HG03457 (cell line): ENCODE results near the gene CHST8.

Source experiments
- ATAC-seq: cut with Tn5 transposase; IDR thresholded peaks from one replicate; pipeline ENCODE4 v1.9.1; 2021; ENCODE audit warnings: moderate number of reproducible peaks; ENCODE audit not compliant: unreplicated experiment

Gene CHST8

DNA sequence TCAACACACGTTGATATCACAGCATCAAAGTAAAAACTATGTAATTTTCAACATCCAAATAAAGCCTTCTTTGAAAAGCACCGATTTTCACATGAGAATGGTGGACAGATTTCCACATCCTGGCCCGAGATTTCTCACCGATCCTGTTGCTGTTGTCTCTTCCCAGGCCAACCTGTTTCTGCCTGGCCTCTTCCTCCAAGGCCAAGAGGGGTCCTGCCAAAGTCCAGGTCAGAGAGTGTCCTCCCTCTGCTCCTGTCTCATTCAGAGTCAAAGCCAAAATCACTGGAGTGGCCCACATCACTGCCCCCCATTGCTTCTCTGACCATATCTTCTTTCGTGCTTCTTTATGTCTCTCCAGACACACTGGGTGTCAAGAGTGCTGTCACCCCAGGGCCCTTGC lies 49.5 kb downstream of the CHST8 start:
- no peak for ATAC-seq

DNA sequence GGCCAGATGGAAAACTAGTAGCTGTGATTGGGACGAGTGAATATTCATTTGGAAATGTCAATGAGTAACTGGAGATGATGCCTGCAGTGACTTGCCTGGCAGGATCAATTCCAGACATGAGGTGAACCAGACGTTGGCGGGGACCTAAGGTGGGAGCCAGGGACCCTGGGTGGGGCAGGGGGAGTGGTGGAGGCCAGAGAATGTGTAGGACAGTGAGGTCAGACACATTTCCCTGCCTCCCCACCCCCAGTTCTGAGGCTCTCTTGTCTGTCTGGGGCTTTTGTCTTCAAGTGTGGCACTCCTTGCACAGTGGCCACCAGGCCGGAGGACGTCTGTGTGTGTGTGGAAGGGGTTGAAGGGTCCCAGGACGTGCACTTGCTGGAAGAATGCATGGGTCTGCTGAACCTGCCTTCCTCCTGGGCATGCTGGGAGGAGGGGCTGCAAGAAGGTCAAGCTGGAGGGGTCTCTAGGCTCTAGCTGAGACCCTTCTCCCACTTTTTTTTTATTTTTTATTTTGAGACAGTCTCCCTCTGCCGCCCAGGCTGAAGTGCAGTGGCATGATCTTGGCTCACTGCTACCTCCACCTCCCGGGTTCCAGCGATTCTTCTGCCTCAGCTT lies 51.6 kb downstream of the CHST8 start:
- ATAC-seq: no peak

DNA sequence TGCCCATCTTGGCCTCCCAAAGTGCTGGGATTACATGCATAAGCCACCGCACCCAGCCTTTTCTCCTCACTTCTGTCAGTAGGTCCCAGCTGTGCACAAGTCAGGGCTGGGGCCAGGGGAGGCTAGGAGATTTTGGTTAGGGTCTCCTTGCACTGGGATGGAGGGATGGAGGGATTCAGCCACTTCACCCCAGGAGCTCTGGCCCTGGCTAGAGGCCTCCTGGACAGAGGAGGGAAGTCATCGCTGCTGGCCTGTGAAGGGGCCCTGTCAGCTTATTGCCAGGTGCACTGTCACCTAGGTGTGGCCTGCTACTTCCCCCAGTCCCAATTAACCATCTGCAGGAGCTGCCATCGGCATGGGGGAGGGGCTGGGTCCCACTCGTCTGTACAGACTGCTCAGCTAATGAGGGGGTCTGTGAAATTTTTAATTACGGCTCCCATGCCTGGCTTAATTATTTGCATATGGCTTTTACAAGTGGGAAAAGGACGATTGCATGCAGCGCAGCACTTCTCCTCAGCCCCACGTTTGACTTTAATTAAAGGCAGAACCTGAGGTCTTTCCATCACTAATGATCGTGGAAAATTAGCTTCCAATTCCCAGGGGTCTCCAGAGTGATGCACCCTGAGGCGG lies 52.4 kb downstream of the CHST8 start:
- no peak for ATAC-seq

DNA sequence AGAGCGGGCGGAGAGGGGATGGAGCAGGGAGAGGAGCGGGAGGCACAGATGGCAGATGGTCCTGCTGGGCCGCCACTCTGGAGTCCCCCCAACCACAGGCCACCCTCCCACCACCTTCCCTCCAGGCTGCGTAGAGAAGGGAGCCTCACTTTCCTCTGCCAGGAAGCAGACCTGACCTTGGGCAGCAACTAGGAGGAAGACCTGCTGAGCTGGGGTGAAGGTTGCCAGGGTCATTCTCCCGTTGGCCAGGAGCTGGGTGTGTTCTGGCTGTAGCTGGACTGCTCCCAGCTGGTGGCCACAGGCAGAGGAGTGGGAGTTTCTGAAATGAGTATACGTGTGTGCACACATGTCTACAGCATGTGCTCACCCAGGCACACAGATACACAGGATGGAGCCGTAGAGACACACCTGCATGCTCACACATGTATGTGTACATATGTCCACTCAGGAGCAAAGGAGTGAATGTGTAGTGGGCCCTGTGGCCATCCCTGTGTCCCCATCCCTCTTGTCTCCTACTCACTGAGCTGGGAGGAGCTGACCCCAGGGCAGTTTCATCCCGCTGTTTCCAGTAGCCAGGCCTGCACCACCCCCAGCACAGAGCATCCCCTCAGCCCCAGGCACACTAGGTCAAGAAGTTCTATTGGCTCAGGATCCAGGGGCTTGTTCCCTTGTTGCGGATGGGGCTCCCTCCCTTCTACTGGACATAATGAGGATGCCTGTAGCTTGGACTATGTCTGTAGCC lies 53.0 kb downstream of the CHST8 start:
- no peak for ATAC-seq

DNA sequence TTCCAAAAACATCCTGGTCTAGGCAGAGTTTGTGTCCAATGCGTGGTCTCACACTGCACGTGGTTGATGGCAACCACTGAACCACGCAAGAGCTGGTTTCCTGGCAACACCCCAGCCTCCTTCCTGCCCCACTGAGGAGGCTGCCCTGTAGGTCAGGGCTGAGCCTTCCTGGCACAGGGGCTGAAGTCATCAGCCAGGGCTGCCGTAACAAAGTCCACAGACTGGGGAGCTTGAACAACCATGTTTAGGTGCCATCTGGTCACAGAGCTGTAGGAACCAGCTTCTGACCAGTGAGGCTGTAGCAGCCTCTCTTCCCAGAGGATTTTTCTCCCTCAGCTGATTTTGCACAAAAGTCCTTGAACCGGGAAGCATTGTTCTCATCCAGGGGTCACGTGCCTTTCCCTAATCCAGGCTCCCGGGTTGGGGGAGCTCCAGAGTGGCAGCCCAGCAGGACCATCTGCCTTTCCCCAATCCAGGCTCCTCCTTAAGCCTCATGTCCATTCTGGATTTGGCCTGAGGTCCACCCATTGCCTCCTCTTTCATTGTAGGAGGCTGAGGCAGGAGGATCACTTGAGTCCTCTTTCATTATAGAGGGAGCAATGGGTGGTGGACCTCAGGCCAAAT lies 53.9 kb downstream of the CHST8 start:
- ATAC-seq: no peak

DNA sequence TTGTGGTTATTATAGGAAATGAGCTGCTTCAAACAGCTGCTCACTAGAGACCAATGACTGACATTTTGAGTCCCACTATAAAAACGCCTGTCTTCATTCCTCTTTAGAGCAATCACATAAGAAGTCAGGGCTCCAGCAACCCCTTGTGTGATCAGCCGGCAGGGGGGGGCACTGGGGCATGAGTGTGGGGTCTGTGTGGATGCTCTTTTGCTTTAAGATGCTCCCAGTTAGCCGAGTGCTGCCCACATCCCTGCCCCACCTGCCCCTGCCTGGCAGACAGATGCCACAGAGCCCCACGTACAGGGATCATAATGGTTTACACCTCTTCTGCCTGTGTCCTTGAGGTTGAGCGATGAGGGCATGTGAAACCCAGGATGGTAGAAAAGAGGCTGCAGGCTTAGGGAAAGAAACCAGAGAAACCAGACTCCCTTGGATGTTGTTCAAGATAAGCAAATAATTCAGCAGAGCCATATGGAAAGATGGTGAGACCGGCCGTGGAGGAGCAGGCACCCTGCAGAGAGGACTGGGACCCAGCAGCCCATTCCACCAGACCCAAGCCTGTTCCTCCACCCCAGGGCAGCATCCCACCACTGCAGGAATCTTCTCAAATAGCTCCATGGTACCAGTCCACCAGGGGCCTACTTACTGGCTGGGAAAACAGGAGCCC lies 55.4 kb downstream of the CHST8 start:
- no peak for ATAC-seq

DNA sequence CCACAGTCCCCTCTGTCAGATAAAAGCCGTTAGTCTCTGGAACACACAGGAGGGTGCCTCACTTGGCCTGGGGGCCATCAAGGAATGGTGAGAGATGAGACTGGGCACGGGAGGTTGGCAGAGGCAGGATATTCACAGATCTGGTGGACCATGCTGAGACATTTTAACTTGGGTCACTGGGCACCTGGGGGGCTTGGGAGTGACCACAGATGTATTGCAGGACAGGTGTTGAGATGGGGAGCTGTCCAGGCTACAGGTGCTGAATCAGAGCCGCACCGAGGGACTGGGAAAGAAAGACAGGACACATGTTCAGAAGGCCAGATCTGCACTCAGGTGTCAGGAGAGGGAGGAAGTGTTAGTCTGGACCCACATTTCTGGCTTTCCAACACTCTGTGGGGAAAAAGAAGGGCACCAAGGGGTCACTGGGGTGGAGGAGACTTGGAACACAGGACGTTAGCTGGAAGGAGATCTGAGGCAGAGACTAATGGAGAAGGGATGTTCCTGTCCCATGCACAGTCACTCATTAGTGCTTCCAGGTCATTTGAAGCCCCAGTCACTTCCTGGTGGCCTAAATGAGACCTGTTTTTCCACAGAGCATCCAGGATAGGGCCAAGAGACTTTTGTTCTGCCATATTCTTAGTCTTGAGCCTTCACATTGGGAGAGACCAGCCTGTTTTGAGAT lies 56.1 kb downstream of the CHST8 start:
- no peak for ATAC-seq

DNA sequence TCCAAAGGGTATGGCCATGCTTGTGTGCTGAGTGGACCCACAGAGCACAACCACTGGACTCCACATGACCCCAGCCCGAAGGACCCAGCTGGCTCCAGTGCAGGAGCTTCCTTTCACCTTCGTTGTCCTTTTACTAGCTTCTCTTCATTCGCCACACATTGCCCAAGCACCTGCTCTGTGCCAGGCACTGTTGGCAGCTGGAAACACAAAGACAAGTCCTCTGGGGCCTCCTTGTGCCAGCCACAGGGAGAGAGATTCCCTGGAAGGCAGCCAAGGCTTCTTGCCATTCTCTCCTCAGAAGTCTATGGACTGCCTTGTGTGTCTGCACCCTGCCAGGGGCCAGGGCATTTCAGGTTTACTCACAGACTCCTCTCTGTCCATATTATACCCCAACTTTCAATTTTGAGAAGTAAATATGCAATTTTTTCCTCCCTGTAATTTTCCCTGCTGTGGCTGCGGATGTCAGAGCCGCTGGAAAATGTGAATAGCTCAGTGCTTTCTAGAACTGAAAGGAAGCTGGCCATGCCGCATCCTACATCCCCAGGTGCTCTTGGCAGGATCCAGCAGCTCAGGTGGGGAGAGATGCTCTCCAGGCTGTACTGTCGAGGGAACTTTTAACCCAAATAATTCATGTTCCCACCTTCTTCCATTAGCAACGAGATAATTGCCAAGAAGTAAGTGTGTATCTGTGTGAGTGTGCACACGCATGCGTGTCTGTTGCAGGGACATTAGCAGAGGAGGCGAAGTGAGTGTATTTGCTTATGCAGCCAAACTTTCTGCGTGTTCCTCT lies 57.2 kb downstream of the CHST8 start:
- no peak for ATAC-seq

DNA sequence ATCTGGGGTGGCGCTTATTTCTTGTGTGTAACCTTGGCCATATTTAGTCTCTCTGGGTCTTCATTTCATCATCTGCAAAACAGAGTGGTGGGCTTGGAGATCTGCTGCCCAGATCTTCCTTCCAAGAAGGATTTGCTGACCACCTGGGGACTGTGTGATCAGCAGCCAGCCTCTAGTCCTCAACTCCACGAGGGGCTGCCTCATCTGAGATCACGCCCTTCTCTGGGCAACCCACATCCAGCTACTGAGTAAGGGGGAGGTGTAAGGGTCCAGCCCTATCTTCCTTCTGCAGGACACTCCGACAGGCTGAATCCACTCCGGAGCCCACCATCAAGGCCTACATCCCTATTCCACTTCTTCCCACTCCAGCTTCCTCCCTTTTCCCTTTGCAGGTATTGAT lies 57.9 kb downstream of the CHST8 start:
- no peak for ATAC-seq

DNA sequence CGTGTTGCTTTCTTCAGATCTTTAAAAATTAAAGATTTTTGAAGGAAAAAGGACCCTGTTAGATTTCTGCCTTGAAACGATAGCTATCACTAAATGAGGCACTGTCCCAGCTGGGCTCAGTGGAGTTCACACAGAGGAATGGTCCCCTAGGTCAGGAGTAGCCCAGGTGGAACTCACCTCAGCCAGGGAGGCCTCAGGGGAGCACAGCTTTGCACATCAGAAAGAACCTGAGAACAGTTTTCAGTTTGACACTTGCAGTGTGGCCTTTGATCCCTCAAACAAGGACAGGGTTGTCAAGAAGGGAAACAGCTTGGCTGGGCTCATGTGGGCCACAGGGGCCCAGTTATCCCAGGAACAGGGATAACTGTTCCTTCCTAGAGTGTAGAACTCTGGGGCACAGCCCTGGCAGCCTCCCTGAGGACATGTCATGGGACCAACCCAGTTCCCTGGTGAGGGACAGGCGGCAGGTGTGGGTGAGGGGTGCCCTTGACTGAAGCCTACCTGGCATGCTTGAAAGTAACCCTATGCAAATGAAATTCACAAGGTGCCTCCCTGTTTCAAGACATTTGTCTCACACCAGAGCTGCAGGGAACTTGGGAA lies 59.4 kb downstream of the CHST8 start:
- no peak for ATAC-seq

DNA sequence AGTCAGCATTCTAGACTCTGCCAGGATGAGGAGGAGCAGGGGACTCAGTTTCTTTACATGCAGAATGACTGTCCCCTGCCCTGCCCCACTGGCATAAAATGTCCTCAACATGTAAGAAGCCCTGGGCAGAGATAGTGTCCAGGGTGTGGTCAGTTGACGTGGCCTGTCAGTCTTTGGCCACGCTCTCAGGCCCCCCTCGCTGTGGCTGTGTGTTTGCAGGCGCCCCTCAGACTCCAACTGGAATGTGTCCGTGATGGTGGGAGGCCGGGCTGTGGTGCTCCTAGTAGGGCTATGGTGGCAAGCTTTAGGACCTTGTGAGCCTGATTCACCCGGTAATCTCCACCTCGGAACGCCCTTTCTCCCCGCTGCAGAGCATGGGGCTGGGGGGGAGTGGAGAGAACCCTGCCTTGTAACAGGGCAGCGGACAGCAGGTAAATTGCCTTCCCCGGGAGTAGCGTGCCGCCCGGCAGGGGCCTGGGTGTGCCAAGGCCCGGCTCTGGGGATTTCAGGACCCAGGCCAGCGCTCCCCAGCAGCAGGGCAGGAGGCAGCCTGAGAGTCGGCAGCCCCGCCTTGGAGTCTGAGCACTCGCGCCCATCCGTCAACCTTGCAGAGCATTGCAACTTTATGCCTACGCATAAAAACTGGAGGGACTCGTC lies 62.3 kb downstream of the CHST8 start:
- ATAC-seq: no peak

DNA sequence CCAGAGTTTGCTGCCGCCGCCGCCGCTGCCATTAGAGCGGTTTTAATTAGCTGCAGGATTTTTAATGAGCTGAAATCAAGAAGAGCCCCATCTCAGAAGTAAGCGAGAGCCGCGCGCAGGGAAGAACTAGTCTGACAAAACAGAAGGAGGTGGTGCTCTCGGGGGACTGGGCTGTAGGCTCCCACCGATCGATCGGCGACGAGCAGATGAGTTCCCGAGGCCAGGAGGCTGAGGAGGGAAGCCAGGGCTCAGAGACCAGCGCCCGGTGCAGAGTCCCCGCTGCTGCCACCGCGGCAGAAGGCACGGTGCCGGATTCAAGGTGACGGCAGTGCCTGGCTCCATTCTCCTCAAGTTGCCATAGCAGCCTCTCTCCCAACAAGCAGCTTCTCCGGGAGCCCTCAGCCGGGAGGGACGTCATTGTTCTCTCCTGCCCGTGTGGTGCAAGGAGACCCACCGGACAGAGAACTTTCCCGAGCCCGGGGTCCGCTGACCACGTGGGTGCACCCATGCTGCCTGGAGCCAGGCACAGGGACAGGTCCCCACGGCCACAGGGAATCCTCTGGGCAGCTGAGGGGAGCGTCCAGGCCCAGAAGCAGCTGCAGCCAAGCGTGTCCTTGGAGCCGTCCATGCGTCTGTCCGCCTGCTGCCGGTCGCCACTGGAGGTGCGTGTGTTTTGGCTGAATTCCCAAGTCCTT lies 62.9 kb downstream of the CHST8 start:
- no peak for ATAC-seq

DNA sequence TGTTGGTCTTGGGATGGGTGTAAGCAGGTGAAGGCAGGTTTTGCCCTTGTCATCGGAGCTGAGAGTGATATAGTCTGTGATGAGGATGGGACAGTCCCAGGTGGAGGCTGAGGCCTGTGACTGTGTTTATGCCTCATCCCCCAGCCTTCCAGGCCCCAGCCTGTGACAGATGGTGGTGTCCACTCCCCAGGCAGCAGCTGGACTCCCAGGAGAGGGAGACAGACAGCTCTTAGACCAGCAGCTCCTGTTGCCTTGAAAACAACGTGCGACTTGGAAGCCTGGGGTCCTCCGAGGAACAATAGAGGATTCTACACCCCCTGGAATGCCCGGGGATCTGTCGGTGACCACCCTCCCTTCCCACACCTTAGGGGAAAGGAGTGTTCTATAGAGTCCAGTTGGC lies 63.8 kb downstream of the CHST8 start:
- no peak for ATAC-seq

DNA sequence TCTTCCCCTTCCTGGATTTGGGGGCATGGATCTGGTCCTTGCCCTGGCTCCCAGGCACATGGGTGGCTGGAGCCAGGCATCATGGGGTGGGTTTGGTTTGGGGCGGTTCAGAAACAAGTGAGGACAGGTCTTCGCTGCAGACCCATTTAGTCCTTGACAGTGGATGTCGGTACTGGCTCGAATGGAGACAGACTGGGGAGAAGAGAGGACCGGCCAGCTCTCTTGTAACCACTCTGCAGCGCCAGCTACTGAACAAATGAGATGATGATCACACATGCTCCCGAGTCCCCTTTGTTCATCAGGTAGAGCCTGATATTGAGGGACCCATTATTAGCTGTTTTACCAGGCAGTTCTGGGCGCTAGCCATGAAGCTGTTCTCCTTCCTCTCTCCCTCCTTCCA lies 64.5 kb downstream of the CHST8 start:
- ATAC-seq: no peak

DNA sequence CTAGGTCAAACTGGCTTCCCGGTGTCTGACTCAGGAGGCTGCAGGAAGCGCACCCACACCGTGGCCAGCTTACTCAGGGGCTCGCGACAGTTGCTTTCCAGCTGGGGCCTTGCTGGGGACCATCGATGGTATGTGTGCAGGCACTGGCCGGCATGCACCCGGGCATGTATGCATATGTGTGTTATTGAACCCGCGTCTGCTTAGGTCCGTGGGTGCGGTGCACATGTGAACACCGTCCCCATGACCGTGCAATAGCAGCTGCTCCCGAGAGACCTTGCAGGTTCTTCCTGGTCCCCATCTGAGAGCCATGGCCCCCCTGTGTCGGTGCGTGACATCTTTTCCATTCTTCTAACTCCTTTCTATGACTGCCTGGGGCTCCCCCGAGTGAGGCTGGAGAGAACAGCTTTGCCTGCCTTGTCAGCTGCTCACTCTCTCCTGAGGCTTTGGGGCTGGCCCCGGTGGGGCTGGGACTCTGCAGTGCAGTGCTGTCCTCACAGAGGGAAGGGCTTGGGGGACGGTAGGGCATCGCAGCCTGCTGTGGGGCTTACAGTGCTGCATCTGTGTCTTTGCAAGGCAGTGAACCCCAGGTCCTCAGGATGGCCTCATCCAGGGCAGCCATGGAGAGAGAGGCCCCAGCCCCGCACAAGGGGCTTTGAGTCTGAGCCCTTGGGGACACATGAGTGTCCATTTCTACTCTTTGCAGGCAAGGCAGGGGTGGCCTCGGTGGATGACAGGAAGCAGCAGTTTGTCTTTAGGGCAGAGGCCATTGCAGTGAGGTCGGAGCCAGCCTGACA lies 65.1 kb downstream of the CHST8 start:
- ATAC-seq: no peak

DNA sequence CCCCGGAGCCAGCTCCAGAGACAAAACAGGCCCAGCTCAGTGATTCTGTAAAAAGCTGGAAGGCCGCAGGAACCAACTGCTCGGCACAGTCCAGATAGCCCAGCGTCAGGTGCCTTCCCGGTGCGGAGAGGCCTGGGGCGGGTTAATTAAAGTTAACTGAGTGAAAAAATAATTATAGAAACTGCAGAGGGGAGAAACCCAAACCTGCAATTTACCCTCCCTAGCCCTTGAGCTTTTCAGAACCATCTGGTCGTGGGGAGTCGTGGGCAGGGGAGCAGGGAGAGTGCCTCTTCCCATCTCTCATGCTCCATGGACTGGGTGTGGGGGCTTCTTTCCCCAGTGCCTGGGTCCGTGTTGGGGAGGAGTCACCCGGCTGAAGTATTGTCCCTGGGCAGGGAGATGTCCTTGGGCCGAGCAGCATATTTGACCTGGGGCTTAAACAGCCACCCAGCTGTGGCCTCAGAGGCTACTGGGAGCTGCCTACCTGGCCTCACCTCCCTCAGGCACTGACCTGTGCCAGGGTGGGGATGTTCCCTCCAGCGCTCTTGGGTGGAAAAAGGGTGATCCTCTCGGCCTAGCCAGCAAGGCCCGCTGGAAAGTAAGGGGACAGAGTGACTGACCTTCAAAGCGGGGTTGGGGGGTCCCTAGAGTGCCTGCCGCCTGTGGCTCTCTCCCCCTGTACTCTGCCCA lies 65.9 kb downstream of the CHST8 start:
- no peak for ATAC-seq
